Coronary artery (tissue), 2 donors: Measurements from ENCODE around the gene HOXB9.

ENCODE experiments used
- DNase-seq: peaks from one replicate; pipeline ENCODE4 v3.0.0-alpha.2; 2017; ENCODE audit warnings: low spot score
- H3K27ac ChIP-seq, 2 donors: fragments of 200-600 bp; sonication (generic); one replicate each; pipeline ENCODE4 v1.5.1; 2016 to 2019
- H3K4me3 ChIP-seq: fragments of 200-600 bp; sonication (generic); 2 replicates; pipeline ENCODE4 v1.5.1; 2016; ENCODE audit warnings: mild to moderate bottlenecking, moderate library complexity
- TF ChIP-seq, protein P1 (sequence below): fragments of 200-600 bp; sonication (generic); IDR thresholded peaks from one replicate; pipeline ENCODE4 v1.5.1; 2019; ENCODE audit warnings: antibody characterized with exemption

HOXB9 gene

GRCh38 chr17:48647963-48648245 is 21.7 kb upstream of the HOXB9 start:
- no peak for DNase-seq
- no peak overlapping the region for H3K27ac ChIP-seq
- TF ChIP-seq, protein P1, sequence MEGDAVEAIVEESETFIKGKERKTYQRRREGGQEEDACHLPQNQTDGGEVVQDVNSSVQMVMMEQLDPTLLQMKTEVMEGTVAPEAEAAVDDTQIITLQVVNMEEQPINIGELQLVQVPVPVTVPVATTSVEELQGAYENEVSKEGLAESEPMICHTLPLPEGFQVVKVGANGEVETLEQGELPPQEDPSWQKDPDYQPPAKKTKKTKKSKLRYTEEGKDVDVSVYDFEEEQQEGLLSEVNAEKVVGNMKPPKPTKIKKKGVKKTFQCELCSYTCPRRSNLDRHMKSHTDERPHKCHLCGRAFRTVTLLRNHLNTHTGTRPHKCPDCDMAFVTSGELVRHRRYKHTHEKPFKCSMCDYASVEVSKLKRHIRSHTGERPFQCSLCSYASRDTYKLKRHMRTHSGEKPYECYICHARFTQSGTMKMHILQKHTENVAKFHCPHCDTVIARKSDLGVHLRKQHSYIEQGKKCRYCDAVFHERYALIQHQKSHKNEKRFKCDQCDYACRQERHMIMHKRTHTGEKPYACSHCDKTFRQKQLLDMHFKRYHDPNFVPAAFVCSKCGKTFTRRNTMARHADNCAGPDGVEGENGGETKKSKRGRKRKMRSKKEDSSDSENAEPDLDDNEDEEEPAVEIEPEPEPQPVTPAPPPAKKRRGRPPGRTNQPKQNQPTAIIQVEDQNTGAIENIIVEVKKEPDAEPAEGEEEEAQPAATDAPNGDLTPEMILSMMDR, result no peak
- peak overlapping the region; percentile 68 for H3K4me3 ChIP-seq

DNA sequence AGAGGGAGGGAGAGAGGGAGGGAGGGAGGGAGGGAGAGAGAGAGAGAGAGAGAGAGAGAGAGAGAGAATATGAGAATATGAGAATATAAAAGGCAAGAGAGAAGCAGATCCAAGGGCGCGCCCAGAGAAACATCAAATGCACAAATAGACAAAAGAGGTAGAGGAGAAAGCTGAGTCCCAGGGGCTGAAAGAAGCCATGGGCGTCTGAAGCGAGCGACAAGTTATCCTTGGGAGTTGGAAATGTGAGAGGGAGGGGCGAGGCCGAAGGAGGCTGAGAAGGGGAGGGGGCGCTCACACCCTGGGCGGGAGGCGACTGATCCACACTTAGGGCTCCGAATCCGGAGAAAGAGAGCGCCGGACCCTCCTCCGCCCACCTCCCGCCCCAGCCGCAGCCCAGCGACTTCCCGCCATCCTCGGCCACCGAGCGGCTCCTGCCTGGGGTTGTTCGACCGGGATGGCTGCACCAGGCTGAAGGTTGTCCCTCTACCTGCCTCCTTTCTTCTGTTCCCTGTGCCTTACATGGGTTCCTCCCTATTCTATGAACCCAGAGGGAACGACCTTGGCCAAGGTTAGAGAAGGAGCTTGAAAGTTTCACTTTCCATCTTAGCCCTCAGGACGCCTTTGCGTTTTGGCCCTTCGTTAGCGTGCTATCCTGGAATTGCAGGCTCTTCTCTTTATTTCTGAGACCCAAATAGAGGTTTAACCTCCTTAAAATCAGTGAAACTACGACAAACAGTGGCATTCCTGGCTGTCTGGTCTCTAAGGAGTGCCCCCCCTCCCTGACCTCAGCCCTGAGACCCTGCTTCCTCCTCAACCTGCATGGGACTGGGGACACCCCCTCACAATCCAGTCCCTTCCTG is 21.2 kb upstream of the HOXB9 start:
- no peak for DNase-seq
- Histone ChIP-seq H3K4me3 (peak overlapping the region; percentile 68), H3K27ac (no peak overlapping the region)
- TF ChIP-seq, protein P1, result no peak

DNA sequence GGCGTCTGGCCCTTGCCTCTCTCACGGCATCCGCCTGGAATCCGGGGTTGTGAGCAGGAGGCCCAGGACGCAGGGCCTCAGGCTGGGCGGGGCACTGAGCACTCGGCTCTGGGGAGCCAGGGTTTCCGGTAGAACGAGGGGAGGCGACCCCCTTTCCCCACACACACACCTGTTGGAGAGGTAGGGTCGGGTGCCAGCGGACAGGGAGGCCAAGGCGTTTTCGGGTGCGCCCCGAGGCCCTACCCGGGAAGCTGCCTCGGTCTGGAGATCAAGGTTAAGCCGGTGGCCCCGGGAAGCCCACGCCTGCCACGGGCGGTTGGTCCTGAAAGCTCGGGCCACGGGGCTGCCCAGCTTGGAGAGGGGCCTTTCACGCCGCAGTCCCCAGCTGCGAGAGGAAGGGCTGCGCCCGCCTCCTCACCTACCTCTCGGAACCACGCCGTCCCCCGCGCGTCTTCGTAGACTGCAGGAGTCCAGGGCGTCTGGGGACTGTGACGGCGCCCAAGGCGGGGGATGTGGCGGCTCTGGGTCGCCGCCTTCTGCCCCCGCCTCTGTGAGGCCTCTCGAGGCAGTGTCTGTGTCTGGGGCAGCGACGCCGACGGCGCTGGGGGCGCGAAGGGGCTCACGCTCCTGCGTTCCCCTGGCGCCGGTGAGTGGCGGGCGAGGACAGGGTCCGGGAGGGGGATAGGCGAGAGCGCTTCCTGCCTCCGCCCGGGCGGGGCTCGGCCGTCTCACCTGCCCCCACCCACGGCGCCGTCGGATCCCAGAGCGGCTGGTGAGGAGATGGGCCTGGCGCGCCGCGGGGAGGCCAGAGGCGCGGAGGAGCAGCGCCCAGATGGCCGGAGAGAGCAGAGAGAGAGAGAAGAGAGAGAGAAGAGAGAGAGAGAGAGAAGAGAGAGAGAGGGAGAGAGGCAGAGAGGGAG is 20.3 kb upstream of the HOXB9 start:
- Histone ChIP-seq H3K27ac (no peak overlapping the region), H3K4me3 (peak overlapping the region; percentile 33)
- no peak for DNase-seq
- TF ChIP-seq, protein P1, result no peak

DNA sequence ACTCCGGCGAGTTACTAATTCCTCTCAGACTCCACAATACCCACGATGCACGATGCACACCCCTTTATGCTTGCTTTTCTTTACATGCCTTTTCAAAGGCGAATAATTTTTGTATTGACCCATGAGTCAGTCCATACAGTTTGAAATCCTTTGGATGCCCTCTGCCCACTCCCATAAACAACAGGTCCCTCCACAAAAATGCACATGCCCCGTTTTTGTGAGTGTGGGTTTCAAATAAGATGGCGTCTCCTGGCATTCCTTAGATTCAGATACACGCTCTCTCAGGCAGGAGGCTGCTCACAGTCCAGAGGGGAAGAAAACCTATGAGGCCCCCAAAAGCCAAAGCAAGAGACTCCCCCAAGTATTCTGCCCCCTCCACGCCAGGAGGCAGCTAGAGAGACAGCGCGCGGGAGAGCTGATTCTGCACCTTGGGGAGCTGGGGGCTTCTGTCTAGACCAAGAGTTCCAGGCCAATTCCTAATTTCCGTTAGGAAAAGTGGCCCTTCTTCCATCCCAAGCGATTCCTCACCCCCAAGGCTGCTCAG is 19.6 kb upstream of the HOXB9 start:
- no peak for DNase-seq
- TF ChIP-seq, protein P1, result no peak
- Histone ChIP-seq H3K4me3 (no peak overlapping the region), H3K27ac (no peak overlapping the region)

DNA sequence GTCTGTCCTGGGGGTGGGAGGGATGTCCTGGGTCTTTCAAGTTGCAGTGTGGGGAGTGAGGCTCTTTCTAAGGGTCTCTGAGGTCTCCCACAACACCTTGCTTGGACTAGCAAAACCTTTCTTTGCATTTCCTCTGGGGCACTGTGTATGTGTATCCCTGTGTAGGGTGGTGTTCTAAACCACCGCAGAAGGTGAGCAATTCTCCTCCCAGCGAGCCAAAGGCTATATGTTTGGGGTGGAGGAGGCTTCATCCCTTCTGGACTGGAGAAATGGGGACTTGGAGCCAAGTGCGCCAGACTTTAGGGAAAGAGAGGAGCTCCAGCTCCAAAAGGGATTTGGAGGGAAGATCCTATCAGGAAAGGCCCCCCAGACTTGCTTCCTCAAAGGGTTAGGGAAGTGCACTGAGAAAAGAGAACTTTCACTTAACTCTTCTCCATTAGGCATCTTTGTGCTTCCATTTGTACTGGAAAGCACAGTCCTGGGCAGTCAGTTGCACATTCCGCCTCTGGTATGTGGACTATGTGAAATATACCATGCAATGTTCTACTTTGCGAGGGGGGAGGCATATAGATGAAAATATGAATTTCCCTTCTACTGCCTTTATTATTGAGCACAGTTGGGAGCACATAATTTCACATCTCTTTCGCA is 18.9 kb upstream of the HOXB9 start:
- TF ChIP-seq, protein P1, result no peak
- H3K4me3 ChIP-seq, result no peak overlapping the region
- no peak for DNase-seq
- H3K27ac ChIP-seq, result no peak overlapping the region

DNA sequence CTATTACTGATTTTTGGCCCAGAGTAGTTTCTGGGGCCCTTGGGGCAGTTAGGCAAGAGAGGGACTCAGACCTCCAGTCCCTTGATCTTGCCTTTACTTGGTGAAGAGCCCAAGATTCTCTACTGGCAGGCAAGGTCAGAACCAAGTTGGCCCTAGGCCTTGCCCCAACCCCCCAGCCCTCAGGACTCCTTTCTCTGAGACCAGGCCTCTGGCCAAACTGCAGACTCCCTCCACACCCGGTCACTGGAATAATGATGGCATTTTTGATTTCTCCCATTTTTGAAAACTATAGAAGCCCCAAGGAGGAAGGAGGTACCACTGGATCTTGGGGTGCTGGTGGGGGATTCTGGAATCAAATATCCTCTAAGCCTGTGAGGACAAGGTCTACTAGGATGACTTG is 18.0 kb upstream of the HOXB9 start:
- TF ChIP-seq, protein P1, result no peak
- H3K4me3 ChIP-seq, result no peak overlapping the region
- no peak for DNase-seq
- H3K27ac ChIP-seq, result no peak overlapping the region
